Measurements from ENCODE around the gene CUL1. TPM values are rescaled to one million over a fixed set of nuclear protein-coding genes. Genes with fewer than 3 reads are reported as not detected.
A peak's percentile ranks its signal among the peaks of the same experiment; 100 is the strongest.

Gene CUL1
- total RNA-seq, 1 experiment from 2014 or later = 53.1 TPM

GRCh38 chr7:148650232-148650858 lies 48.4 kb upstream of the CUL1 start:
- ChIA-PET CTCF (no interaction called here), POLR2A (no interaction called here), RAD21 (ENCODE audit: low non-redundant PET in 1 of 2, low total read pairs in 2 of 2, uncharacterized antibody in 2 of 2, unreplicated experiment in 2 of 2) (no interaction called here)
- ATAC-seq = peak; percentile 74
- Histone ChIP-seq H3K9ac (ENCODE audit: low read length) (no peak overlapping the region), H3K9me2 (ENCODE audit: insufficient read depth) (no peaks in the 10 kb centered on the region), H3K4me1 (ENCODE audit: control insufficient read depth in 1 of 2, insufficient read depth in 2 of 2, low read length in 2 of 2) (peaks cover 4 to 15% of the 10 kb centered on the region in 2 experiments; a peak in 2 of 4 replicates), H2AFZ (ENCODE audit: low read depth, low read length, poor library complexity, severe bottlenecking) (peak overlapping the region; percentile 76), H3K79me2 (ENCODE audit: insufficient read depth, low read length) (no peaks in the 10 kb centered on the region), H3K27ac (ENCODE audit: low read depth, low read length) (no peak overlapping the region), H3K9me3 (ENCODE audit: control insufficient read depth in 1 of 2, insufficient read depth in 1 of 2, low read depth in 1 of 2, low read length in 2 of 2) (no peaks in the 10 kb centered on the region), H3K4me3 (replicated peaks in 1 of 2; ENCODE audit: low read depth in 1 of 2, low read length in 2 of 2) (no peak overlapping the region), H3K4me2 (ENCODE audit: low read length) (peak overlapping the region; percentile 45), H3K36me3 (ENCODE audit: control insufficient read depth in 1 of 2, insufficient read depth in 2 of 2, low read length in 2 of 2) (no peaks in the 10 kb centered on the region), H4K20me1 (ENCODE audit: insufficient read depth) (no peaks in the 10 kb centered on the region), H3K27me3 (ENCODE audit: insufficient read depth, low read length) (no peaks in the 10 kb centered on the region)
- intact Hi-C loops (cut with micrococcal nuclease) = no loop called here
- TF ChIP-seq ZNF274 (IDR thresholded peaks at IDR 0.05; ENCODE audit: low read depth, low read length) = no peak
- no peak for TF ChIP-seq ELF1 (IDR thresholded peaks at IDR 0.05; ENCODE audit: borderline replicate concordance, low read depth)
- TF ChIP-seq JUND (IDR thresholded peaks at IDR 0.05) = 0 out of 2 replicates have a peak, but pooled peaks have one; percentile 18
- TF ChIP-seq SRF (IDR thresholded peaks at IDR 0.05; ENCODE audit: low read depth) = no peak
- TF ChIP-seq POLR2AphosphoS5 (IDR thresholded peaks at IDR 0.05; ENCODE audit: low read depth, low read length) = no peak
- DNase-seq (ENCODE audit: low read depth, low spot score) = no peak
- no TSS peak for BruUV-seq (replicated peaks)

GRCh38 chr7:148652773-148653172 lies 45.9 kb upstream of the CUL1 start:
- H2AFZ ChIP-seq (ENCODE audit: low read depth, low read length, poor library complexity, severe bottlenecking) = no peak overlapping the region
- no peaks in the 10 kb centered on the region for H3K27me3 ChIP-seq (ENCODE audit: insufficient read depth, low read length)
- no peaks in the 10 kb centered on the region for H3K79me2 ChIP-seq (ENCODE audit: insufficient read depth, low read length)
- POLR2A ChIA-PET = no interaction called here
- no peaks in the 10 kb centered on the region for H3K9me3 ChIP-seq (ENCODE audit: control insufficient read depth in 1 of 2, insufficient read depth in 1 of 2, low read depth in 1 of 2, low read length in 2 of 2)
- intact Hi-C loops (cut with micrococcal nuclease) = no loop called here
- no peaks in the 10 kb centered on the region for H3K36me3 ChIP-seq (ENCODE audit: control insufficient read depth in 1 of 2, insufficient read depth in 2 of 2, low read length in 2 of 2)
- no TSS peak for BruUV-seq (replicated peaks)
- H3K4me3 ChIP-seq (replicated peaks in 1 of 2; ENCODE audit: low read depth in 1 of 2, low read length in 2 of 2) = no peak overlapping the region
- no peak for ATAC-seq
- no peak for DNase-seq (ENCODE audit: low read depth, low spot score)
- peaks cover 4 to 15% of the 10 kb centered on the region in 2 experiments; a peak in 2 of 4 replicates for H3K4me1 ChIP-seq (ENCODE audit: control insufficient read depth in 1 of 2, insufficient read depth in 2 of 2, low read length in 2 of 2)
- RAD21 ChIA-PET (ENCODE audit: low non-redundant PET in 1 of 2, low total read pairs in 2 of 2, uncharacterized antibody in 2 of 2, unreplicated experiment in 2 of 2) = interaction anchor here in 1 of 2 experiments (0.6 kb wide), 1 partner anchor 47 kb away, joined by 3 read pairs; no protein-coding TSS in a partner anchor
- H3K9ac ChIP-seq (ENCODE audit: low read length) = no peak overlapping the region
- H4K20me1 ChIP-seq (ENCODE audit: insufficient read depth) = no peaks in the 10 kb centered on the region
- H3K4me2 ChIP-seq (ENCODE audit: low read length) = no peak overlapping the region
- TF ChIP-seq SRF (IDR thresholded peaks at IDR 0.05; ENCODE audit: low read depth) (no peak), ZFX (IDR thresholded peaks at IDR 0.05) (no peak), POLR2A (IDR thresholded peaks at IDR 0.05; ENCODE audit: borderline replicate concordance, extremely low read depth, insufficient read depth, insufficient read length) (no peak), EZH2phosphoT487 (IDR thresholded peaks at IDR 0.05; ENCODE audit: borderline replicate concordance) (no peak), REST (IDR thresholded peaks at IDR 0.05; ENCODE audit: low read depth) (no peak), FOSL1 (IDR thresholded peaks at IDR 0.05; ENCODE audit: low read depth) (no peak), MAX (IDR thresholded peaks at IDR 0.05) (no peak), TCF7L2 (IDR thresholded peaks at IDR 0.05; ENCODE audit: borderline replicate concordance, extremely low read depth, insufficient read depth, insufficient read length) (no peak), CBX3 (IDR thresholded peaks at IDR 0.05; ENCODE audit: low read depth) (no peak), CEBPB (IDR thresholded peaks at IDR 0.05; ENCODE audit: low read depth) (no peak), ATF3 (IDR thresholded peaks at IDR 0.05) (no peak), YY1 (IDR thresholded peaks at IDR 0.05; ENCODE audit: extremely low read depth, insufficient replicate concordance, low read depth, low read length) (no peak), SIN3A (IDR thresholded peaks at IDR 0.05; ENCODE audit: low read depth) (no peak), RAD21 (IDR thresholded peaks at IDR 0.05; ENCODE audit: low read depth) (no peak), EZH2 (IDR thresholded peaks at IDR 0.05) (no peak), POLR2AphosphoS5 (IDR thresholded peaks at IDR 0.05; ENCODE audit: low read depth, low read length) (no peak)
- no peak overlapping the region for H3K27ac ChIP-seq (ENCODE audit: low read depth, low read length)
- H3K9me2 ChIP-seq (ENCODE audit: insufficient read depth) = no peaks in the 10 kb centered on the region
- CTCF ChIA-PET = no interaction called here

All from HCT116 (cell line).